NOMO-1 treated with DMSO at 0.1 percent for 48 hours (cell line): Measurements from ENCODE around the gene EMP2.
A peak's percentile ranks its signal among the peaks of the same experiment; 100 is the strongest.

Experiments used
- DNase-seq: peaks from one replicate; lab custom pipeline; 2025; ENCODE audit not compliant: unreplicated experiment; lab: John Stamatoyannopoulos, UW

The EMP2 gene

GRCh38 chr16:10610499-10611184 lies 30.2 kb upstream of the EMP2 start:
- DNase-seq: peak; percentile 13

- no peak for DNase-seq
Measured at GRCh38 chr16:10609402-10609774, 29.0 kb upstream of the EMP2 start.

GRCh38 chr16:10608687-10609401 lies 28.4 kb upstream of the EMP2 start:
- no peak for DNase-seq

- no peak for DNase-seq
Measured at GRCh38 chr16:10607157-10607556, 26.8 kb upstream of the EMP2 start.

GRCh38 chr16:10606607-10607006 lies 26.2 kb upstream of the EMP2 start:
- DNase-seq: no peak

GRCh38 chr16:10605636-10606035 lies 25.2 kb upstream of the EMP2 start:
- no peak for DNase-seq

- DNase-seq: no peak
Measured at GRCh38 chr16:10601444-10602408, 21.3 kb upstream of the EMP2 start.

- peak; percentile 36 for DNase-seq
Measured at GRCh38 chr16:10600782-10601443, 20.5 kb upstream of the EMP2 start.

GRCh38 chr16:10599626-10600025 lies 19.2 kb upstream of the EMP2 start:
- DNase-seq: peak; percentile 47

- DNase-seq: no peak
Measured at GRCh38 chr16:10598157-10598556, 17.8 kb upstream of the EMP2 start.

GRCh38 chr16:10597187-10597601 lies 16.8 kb upstream of the EMP2 start:
- no peak for DNase-seq

- DNase-seq: no peak
Measured at GRCh38 chr16:10594312-10594950, 14.0 kb upstream of the EMP2 start.

- no peak for DNase-seq
Measured at GRCh38 chr16:10592611-10593010, 12.2 kb upstream of the EMP2 start.

GRCh38 chr16:10590342-10590741 lies 9.9 kb upstream of the EMP2 start:
- DNase-seq: no peak

- no peak for DNase-seq
Measured at GRCh38 chr16:10589109-10589508, 8.7 kb upstream of the EMP2 start.

GRCh38 chr16:10587622-10588021 lies 7.2 kb upstream of the EMP2 start:
- no peak for DNase-seq

GRCh38 chr16:10584981-10585438 lies 4.6 kb upstream of the EMP2 start:
- DNase-seq: no peak

GRCh38 chr16:10583269-10583668 lies 2.9 kb upstream of the EMP2 start:
- DNase-seq: no peak

GRCh38 chr16:10581507-10581906 lies 1.1 kb upstream of the EMP2 start:
- peak; percentile 20 for DNase-seq

- DNase-seq: no peak
Measured at GRCh38 chr16:10580883-10581247, 467 bp upstream of the EMP2 start.

- no peak for DNase-seq
Measured at GRCh38 chr16:10579575-10579964, 828 bp downstream of the EMP2 start.
